AG09319 (cell line): ENCODE data around the gene HID1.

Experiments
- DNase-seq: peaks from one replicate; pipeline ENCODE4 v3.0.0-alpha.2; 2010; ENCODE audit warnings: low read depth; ENCODE audit errors: extremely low read depth
- CTCF ChIP-seq: IDR thresholded peaks from 2 replicates; pipeline ENCODE4 v1.5.1; 2011; ENCODE audit warnings: low read depth, mild to moderate bottlenecking, inconsistent platforms, low read length, moderate library complexity

HID1 gene

DNA sequence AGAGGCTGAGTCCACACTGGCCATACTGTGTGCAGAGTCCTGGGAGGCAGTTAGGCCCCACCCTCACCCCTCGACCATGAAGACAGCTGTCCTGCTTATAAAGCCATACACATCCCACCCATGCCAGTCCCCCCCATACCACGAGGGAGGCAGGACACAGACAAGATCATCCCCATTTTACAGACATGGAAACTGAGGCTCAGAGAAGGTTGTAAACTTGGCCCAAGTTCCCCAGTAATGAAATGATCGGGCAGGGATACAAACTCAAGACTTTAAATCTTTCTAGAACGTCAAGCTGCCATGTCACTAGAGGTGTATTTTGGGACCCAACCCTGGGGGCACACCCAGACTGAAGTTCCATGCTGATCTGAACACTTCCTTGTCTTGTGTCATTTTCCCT, 16.5 kb downstream of the HID1 start:
- DNase-seq, result no peak
- TF ChIP-seq CTCF, result no peak

- TF ChIP-seq CTCF, result no peak
- no peak for DNase-seq
Observed at GRCh38 chr17:74954665-74955421, 17.7 kb downstream of the HID1 start.

GRCh38 chr17:74954115-74954514, 18.4 kb downstream of the HID1 start:
- no peak for DNase-seq
- TF ChIP-seq CTCF, result no peak

GRCh38 chr17:74953134-74953687, 19.3 kb downstream of the HID1 start:
- no peak for TF ChIP-seq CTCF
- DNase-seq, result no peak

GRCh38 chr17:74952431-74953133, 20.0 kb downstream of the HID1 start:
- TF ChIP-seq CTCF, result no peak
- DNase-seq, result no peak

GRCh38 chr17:74951680-74952421, 20.7 kb downstream of the HID1 start:
- no peak for TF ChIP-seq CTCF

More at GRCh38 chr17:74951680-74952421, 20.7 kb downstream of the HID1 start:
- no peak for DNase-seq
